ENCODE results near the gene CCDC85C. TPM values are rescaled to one million over a fixed set of nuclear protein-coding genes. Genes with fewer than 3 reads are reported as not detected.

The CCDC85C gene
- total and polyA plus RNA-seq, 9 donors: 2.1 to 28.4 (median 13.1) TPM

- Histone ChIP-seq H3K27me3 (no peaks in the 10 kb centered on the region), H3K4me3 (no peak overlapping the region), H3K9me3 (no peaks in the 10 kb centered on the region), H3K27ac (no peak overlapping the region), H3K4me1 (ENCODE audit: insufficient read depth) (peaks cover 27% of the 10 kb centered on the region), H3K36me3 (no peaks in the 10 kb centered on the region)
- 61 to 90% (median 72%) methylated on average over 3 of the region's 3 CpGs for WGBS, 3 donors
- intact Hi-C loops (cut with DNase I): no loop called here
- DNase-seq: no peak
- TF ChIP-seq EP300 (IDR thresholded peaks at IDR 0.05): no peak
- TF ChIP-seq, protein P1, sequence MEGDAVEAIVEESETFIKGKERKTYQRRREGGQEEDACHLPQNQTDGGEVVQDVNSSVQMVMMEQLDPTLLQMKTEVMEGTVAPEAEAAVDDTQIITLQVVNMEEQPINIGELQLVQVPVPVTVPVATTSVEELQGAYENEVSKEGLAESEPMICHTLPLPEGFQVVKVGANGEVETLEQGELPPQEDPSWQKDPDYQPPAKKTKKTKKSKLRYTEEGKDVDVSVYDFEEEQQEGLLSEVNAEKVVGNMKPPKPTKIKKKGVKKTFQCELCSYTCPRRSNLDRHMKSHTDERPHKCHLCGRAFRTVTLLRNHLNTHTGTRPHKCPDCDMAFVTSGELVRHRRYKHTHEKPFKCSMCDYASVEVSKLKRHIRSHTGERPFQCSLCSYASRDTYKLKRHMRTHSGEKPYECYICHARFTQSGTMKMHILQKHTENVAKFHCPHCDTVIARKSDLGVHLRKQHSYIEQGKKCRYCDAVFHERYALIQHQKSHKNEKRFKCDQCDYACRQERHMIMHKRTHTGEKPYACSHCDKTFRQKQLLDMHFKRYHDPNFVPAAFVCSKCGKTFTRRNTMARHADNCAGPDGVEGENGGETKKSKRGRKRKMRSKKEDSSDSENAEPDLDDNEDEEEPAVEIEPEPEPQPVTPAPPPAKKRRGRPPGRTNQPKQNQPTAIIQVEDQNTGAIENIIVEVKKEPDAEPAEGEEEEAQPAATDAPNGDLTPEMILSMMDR (IDR thresholded peaks at IDR 0.05): no peak
- TF ChIP-seq POLR2A (IDR thresholded peaks at IDR 0.05): no peak
These were observed 5.2 kb downstream of the CCDC85C start for GRCh38 chr14:99598774-99599173.

DNA sequence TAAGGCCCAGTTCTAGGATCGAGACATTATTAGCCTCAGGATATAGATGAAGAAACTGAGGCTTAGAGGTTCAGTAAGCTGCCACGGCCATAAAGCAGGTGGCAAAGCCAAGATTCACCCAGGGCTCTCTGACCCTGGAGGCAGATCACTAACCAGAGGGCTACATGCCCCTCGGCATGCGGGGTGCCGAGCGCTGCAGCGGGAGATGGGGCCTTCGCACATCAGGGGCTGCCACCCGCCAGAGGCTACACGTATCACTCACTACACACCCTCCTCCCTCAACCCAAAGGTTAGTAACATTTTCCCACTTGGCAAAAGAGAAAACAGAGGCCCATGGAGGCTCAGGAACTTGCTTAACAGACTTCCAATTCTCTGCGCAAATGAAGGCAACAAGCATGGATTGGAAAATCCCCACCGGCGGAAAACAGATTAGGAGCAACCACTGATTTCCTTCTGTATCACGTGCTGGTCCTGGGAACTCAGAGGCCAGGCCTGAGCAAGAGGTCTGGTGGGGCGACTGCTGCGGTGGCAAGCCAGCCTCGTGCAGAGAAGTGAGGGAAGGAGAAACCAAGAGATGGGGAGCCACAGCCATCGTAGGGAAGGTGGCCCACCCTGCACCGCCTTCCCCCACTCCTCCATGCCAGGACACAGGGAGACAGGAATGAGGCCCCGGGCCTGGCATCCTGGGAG lies 6.0 kb downstream of the CCDC85C start:
- WGBS, 3 donors: 94 to 95% (median 95%) methylated on average over 20 of the region's 20 CpGs
- Histone ChIP-seq H3K4me3 (no peak overlapping the region), H3K9me3 (no peaks in the 10 kb centered on the region), H3K27me3 (no peaks in the 10 kb centered on the region), H3K36me3 (no peaks in the 10 kb centered on the region), H3K4me1 (ENCODE audit: insufficient read depth) (peaks cover 23% of the 10 kb centered on the region), H3K27ac (no peak overlapping the region)
- TF ChIP-seq POLR2A (IDR thresholded peaks at IDR 0.05): no peak
- no peak for TF ChIP-seq EP300 (IDR thresholded peaks at IDR 0.05)
- TF ChIP-seq, protein P1 (IDR thresholded peaks at IDR 0.05): no peak
- DNase-seq: no peak
- intact Hi-C loops (cut with DNase I): no loop called here

GRCh38 chr14:99596772-99597171 lies 7.2 kb downstream of the CCDC85C start:
- Histone ChIP-seq H3K4me3 (no peak overlapping the region), H3K9me3 (no peaks in the 10 kb centered on the region), H3K27me3 (no peaks in the 10 kb centered on the region), H3K4me1 (ENCODE audit: insufficient read depth) (peaks cover 20% of the 10 kb centered on the region), H3K36me3 (no peaks in the 10 kb centered on the region), H3K27ac (no peak overlapping the region)
- intact Hi-C loops (cut with DNase I): no loop called here
- 94 to 95% (median 95%) methylated on average over 5 to 7 of the region's 7 CpGs for WGBS, 3 donors
- TF ChIP-seq EP300 (IDR thresholded peaks at IDR 0.05) (no peak), POLR2A (IDR thresholded peaks at IDR 0.05) (no peak)
- TF ChIP-seq, protein P1 (IDR thresholded peaks at IDR 0.05): no peak
- no peak for DNase-seq

DNA sequence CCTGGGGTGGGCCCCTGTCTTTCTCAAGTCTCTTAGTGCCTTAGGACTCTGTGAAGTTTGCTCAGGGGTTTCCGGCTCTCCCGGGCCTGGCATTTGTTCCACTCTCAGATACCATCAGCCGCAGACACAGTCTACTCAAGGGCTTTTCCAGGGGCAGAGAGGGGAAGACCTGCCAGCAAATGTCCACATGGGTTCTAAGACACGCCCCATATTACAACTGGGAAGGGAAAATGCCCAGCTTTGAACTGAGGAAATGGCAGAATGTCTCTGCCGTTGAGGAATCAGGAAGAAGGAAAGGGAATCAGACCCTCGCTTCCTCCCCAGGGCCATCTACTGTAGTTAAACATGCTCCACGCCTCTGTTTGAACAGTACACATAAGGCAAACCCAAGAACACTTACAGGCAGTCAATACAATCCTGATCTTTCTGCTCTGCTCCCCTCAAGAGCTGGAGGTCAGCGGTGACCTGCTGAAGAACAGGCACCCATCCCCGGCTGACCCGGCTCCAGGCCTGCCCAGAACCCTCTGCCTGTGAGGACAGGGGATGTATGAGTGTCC lies 7.9 kb downstream of the CCDC85C start:
- DNase-seq: no peak
- Histone ChIP-seq H3K4me1 (ENCODE audit: insufficient read depth) (peaks cover 17% of the 10 kb centered on the region), H3K9me3 (no peaks in the 10 kb centered on the region), H3K27me3 (no peaks in the 10 kb centered on the region), H3K27ac (no peak overlapping the region), H3K36me3 (no peaks in the 10 kb centered on the region), H3K4me3 (no peak overlapping the region)
- TF ChIP-seq EP300 (IDR thresholded peaks at IDR 0.05) (no peak), POLR2A (IDR thresholded peaks at IDR 0.05) (no peak)
- TF ChIP-seq, protein P1 (IDR thresholded peaks at IDR 0.05): no peak
- intact Hi-C loops (cut with DNase I): no loop called here
- WGBS, 3 donors: 86 to 93% (median 93%) methylated on average over 10 of the region's 10 CpGs

Data from ovary (tissue), 9 donors.